NK-92 treated with Interleukin-12 subunit alpha and Interleukin-12 subunit beta, amount 100 ng/mL, for 24 hours (cell line): ENCODE data around the gene MKI67.

ENCODE experiments used
- DNase-seq: peaks from one replicate; lab custom pipeline; 2025; lab: John Stamatoyannopoulos, UW

Gene MKI67

GRCh38 chr10:128049226-128050120, 76.8 kb downstream of the MKI67 start:
- no peak for DNase-seq

DNA sequence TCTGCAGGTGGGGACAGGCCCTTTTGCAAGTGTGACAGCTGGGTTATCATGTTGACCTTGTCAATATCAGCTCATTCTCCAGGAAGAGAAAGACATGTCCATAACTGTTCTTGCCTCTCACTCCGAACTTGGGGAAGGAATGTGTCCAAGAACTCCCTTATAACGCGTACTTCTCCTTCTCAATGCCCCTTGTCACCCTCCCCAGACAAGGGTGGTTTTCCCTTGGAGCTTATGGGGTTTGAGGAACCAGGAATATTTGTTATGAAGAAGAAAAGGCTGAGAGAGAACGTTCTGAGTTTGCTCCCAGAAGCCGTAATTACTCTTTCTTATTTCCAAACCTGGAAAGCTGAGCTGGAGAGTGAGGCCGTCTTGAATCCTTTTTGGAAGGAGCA, 77.4 kb downstream of the MKI67 start:
- DNase-seq: no peak

DNA sequence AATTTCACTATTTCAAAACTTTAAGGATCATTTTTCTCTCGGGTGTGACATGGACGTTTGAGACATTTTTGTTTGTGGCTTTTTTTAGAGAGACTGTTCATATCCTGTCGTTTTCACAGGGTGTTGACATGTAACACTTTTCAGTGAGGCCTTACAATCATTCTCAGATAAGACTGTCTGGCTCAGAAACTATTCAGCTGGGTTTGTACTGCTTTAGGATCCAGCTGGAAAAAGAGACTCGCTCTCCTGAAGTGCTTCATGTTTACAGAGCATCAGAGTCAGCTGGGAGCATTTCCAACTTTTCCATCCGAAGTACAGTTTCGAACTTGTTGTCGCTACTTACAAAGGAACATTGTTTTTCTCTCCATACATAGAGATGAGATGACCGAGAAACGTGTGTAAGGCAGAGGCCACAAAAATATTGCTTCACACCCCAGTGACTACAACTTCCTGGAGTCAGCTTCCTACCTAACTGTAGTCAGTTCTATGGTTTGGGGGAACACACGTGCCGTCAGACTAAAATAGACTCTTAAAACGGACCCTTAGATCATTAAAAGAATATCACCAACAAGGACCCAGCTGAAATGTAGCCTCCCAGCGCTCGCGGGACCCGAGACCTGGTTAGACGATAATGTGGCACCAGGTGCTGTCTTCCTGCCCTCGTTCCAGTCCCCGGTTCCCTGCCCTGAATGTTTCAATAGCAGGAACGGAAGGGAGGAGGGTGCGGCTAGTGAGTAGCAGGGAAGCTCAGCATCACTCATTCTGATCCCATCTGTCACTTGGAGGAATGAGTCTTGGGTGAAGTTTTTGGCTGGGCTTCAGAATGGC, 78.0 kb downstream of the MKI67 start:
- DNase-seq: peak; percentile 49

GRCh38 chr10:128047351-128047750, 78.9 kb downstream of the MKI67 start:
- DNase-seq: peak; percentile 85

DNA sequence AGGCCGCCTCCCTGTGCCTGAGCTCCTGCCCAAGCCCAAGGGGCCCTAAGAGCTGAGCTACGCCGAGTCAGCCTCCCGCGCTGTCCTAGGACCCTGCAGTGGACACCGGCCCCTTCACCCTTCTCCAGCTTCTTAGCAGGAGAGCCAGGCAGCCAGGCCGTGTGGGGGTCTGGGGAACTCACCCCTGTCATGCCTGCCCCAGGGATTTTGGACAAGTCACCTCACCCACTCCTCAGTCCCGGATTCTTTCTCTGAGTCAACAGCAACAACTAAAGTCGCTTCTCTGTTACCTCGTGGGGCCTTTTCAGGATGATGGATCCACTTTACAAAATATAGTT, 79.3 kb downstream of the MKI67 start:
- DNase-seq: no peak
